NCI-H748 (cell line): ENCODE measurements around the gene ZNF154.
A peak's percentile ranks its signal among the peaks of the same experiment; 100 is the strongest.

Source experiments
- DNase-seq: peaks from one replicate; lab custom pipeline; 2025; ENCODE audit not compliant: unreplicated experiment; lab: John Stamatoyannopoulos, UW

ZNF154 gene

DNA sequence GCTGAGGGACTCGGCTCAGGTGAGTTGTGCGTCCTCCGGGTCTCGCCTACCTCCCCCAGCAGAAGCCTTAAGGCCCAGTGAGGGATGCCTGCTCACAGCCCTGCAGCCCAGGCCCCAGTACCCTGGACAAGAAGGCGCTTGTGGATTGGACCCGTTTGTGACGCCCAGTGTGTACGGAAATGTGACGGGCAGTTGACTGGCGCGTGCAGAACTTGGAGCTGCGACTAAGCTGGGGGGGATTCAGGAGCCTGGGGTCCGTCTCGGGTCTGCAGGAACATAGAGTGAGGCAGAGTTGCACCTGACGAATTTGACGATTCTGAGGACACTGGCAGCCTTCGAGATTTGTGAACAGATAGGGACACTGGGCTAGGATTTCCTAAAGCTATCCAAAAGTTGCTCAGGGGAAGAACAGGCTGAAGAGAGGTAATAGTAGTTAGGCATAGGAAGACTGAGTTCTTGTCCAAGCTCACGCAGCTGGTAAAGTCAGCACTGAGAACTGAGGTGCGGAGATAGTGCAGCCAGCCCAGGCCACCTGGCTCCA, 26.7 kb downstream of the ZNF154 start:
- DNase-seq: no peak

DNA sequence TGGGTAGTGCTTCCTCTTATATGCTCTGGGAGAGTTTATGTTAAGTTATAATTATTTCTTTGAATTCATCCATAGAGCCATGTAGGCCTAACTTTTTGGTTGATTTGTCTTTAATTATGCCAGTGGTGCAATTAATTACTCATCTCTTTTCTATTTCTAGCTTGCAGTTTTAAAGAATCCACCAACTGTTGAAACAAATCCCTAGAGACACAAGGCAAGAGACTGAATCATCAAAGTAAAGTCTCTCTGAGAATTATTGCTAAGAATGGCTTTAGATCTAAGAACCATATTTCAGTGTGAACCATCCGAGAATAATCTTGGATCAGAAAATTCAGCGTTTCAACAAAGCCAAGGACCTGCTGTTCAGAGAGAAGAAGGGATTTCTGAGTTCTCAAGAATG, 33.1 kb downstream of the ZNF154 start:
- DNase-seq: no peak

DNA sequence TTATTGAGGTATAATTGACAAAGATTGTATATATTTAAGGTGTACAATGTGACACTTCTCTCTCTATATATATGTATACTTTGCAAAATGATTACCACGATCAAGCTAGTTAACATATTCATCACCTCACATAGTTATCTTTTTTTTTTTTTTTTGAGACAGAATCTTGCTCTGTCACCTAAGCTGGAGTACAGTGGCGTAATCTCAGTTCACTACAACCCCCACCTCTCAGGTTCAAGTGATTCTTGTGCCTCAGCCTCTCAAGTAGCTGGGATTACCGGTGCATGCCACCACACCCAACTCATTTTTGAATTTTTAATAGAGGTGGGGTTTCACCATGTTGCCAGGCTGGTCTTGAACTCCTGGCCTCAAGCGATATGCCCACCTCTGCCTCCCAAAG, 36.5 kb downstream of the ZNF154 start:
- no peak for DNase-seq

DNA sequence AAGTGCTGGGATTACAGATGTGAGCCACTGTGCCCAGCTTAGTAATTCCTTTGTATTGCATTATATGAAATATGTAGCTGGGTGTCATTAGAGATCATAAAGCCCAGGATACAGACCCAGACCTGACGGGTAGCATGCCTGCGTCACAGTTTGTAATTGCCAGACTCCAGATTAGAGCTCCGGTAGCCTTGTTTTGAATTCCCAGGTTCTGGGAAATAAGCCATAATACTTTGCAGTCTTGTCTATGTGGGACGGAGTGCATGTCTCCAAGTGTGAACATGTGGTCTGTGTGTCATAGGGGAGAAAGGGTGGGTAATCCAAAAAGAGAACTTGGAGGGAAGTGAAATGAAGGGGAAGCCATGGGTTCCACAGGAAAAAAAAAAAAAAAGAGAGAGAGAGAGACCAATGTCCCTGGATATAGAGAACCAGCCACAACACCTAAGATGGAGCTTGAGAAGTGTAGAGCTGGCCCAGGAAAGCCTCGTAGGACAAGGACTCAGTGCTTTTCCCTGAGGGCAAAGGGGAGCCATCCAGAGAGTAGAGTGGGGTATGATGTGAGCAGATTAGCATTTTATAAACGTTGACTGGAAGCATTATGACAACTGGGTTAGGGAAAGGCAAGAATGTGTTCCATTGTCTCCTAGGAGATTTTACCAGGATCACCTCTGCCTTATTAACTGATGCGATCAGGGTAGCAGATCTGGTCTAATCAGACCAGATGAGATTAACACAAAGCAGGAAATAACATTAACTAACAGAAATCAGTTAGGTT, 37.7 kb downstream of the ZNF154 start:
- no peak for DNase-seq

DNA sequence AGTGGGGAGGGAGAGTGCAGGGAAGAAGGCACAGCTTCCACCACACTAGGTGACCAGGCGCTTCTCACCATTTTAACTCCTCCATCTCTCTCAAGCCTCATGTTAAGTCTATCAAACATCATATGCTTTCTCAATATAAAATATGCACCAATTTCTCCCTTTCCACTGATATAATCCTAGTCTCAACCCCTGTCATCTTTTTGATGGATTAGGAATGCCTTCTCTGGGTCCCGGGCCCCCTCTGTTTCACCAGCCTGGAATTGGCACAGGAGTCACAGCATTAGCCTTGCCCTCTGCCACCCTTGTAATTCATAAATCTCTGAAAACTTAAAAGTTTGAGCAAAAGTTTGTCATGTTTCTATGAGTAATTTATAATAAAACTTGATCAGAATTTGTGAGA, 40.4 kb downstream of the ZNF154 start, which contains the start of gene ZSCAN4:
TSS of gene ZSCAN4 (plus strand) at position 301 of the 400 bp plus-strand sequence. CDS start 7,211 bp downstream, outside the sequence.
- DNase-seq: no peak

DNA sequence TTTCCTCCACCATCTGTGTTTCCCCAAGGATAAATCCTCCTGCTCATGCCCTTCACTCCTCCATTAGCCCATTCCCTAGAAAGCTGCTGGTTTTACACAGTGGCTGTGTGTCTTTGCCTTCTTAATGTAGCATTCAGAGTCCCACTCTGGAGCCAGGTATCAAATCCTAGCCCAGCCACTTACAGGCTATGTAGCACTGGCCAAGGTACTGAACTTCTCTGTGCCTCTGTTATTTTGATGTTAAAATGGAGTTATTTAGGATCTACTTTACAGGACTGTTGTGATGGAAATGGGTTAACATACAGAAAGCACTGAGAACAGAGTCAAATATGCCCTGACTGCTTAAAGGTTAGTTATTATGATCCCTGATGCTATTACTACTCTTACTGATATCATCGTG, 41.8 kb downstream of the ZNF154 start:
- DNase-seq: no peak

DNA sequence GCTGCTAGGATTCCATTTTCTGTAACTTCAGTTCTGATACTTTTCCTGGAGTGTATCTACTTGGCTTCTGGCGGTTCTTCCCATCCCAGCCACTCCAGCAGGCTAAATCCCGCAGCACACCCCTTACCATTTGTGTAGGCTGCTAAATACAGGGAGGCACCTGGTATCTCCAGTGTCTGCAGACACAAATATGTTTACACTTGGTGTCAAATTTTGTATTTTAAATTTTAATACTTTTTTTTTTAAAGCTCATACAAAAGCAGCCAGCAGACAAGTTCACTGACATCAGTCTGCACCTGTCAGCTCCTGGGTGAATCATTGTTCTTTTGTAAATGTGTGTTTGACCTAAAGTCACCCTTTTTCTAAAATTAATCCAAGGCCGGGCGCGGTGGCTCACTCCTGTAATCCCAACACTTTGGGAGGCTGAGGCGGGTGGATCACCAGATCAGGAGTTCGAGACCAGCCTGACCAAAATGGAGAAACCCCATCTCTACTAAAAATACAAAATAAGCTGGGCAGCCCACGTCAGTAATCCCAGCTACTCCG, 43.7 kb downstream of the ZNF154 start:
- DNase-seq: peak; percentile 54

DNA sequence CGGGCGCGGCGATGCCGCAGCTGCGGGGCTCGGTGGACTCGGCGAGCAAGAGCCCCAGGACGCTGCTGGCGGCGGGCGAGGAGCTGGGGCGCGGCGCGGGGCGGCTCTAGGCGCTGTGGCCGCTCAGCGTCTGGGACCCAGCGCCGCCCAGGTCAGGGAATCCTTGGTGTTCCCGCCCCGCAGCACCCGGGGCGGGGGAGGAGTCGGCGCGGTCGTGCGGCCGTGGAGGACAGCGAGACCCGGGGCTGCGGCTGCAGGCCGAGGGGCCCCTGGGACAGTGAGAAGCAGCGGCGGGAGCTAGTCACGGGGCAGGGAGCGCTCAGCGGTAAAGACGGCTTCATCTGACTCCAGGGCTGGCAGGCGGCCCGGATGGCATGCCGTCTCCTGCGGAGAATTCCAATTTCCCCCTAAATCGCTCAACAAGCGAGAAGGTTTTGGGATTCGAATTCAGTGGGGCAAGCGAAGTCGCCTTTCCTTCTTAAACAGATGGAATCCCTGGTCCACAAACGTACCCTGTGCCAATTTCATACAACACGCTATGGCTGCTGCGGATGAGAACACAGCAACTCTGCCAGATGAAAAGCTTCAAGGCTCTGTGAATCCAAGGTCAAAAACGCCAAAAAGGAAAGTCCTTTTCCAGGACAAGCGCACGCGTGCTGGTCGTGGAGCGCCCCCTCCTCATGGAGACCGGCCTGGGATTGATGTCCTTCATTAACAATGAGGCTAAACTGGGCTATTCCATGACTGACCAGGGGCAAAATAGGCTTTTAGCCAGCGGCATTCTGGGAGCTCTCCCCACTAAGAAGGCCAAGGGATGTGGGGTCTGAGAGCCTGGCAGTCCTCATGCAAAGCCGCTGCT, 44.5 kb downstream of the ZNF154 start:
- peak; percentile 86 for DNase-seq

DNA sequence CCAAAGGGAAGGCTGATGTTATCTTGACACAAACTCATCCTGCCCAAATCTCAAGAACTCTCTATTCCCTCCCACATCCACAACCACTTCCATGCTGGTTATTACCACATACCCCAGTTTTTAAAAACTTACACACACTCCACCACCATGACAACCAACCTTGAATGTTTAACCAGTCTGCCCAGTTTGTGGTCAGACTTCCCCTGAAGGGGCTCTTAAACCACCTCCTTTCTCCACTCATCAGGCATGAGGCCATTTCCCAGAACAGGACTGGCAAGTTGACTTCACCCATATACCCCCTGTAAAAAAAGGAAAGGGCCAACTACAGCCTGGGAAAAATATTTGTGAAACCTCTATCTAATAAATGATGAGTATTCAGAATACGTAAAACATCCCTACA, 52.7 kb downstream of the ZNF154 start:
- DNase-seq: no peak

DNA sequence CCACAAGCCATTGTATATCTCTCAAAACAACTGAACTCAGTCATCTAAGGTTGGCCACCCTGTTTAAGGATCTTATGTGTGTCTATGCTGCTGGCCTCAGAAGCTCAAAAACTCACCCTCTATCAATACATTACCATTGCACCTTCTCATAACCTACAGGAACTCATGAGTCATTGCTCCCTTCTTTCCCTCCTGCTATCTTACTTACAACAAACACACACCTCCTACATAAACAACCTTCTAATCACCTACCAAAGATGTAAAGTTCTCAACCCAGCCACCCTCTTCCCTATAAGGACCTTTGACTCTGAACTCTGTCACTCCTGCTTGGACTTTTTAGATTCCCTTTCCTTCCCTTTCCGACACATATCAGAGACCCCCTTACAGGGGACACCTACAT, 53.6 kb downstream of the ZNF154 start:
- DNase-seq: no peak

DNA sequence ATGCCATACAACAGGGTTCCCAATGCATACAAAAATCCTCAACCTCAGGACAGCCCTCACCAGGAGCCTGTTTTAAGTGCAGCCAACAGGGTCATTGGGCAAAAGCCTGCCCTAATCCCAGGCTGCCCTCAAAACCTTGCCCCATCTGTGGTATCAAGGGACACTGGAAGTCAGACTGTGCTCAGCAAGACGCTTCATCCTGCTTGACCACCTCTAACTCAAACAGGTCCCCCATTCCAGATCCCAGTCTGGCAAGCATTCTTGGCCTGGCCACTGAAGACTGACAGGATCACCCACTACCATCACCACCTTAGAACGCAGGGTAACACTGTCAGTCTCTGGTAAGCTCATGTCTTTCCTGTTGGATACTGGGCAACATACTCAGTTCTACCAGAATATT, 55.3 kb downstream of the ZNF154 start:
- no peak for DNase-seq

DNA sequence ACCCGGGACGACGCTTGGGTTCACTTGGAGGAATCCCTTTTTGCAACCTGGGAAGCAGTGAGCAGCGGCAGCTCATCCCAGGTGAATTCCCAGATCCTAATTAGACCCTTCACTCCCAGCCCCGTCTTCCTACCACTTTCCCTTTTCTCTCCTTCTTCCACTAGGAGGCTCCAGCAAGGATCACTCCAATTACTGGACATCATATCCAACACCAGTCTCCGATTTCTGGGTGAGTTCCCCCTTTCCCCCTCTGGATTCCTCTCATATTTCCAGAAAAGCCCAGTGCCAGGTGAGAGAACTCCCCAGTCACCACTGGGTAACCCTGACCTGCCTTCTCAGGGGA, 57.4 kb downstream of the ZNF154 start:
- no peak for DNase-seq

DNA sequence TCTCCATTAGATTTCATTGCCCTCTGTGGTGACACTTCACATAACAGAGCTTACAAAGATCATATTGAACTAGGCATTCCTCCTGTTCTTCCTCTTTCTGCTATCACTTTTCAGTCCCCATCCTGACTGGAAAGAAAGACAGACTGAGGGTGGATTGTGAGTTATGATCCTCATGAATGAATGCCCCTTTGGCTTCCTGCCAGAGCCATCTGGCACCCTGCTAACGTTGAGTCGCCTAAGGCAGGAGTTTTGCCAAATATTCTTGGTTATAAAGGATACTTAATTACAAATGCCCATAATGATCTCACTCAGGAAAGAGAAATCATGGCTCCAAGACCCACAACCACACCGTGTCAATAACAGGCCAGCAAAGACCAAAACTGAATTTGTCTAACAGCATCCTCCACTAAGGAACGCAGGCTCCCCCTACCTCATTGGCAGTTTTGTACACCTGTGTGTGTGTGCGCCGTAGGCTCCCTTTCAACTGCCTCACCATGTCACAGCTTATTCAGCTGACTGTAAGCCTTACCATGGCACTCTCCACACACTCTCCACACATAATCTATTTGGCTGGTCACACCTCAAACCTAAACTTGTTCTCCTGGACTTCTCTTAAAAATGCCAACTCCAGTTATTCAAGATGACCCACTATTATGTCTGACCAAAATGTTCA, 60.5 kb downstream of the ZNF154 start:
- DNase-seq: peak; percentile 77
